BE2C (cell line): ENCODE results near the gene BRD3.
"Not testable (repeated sequence)": the region's sequence is repeated elsewhere in the genome, so short reads cannot be mapped to it uniquely, and the experiment has no call there.

Source experiments
- DNase-seq: peaks from one replicate; pipeline ENCODE4 v3.0.0-alpha.2; 2020
- H3K27me3 ChIP-seq: fragments of 250-450 bp; sonication (Bioruptor Pico); 2 replicates; pipeline ENCODE4 v1.5.1; 2020; ENCODE audit warnings: mild to moderate bottlenecking
- H3K36me3 ChIP-seq: fragments of 250-450 bp; sonication (Bioruptor Pico); 2 replicates; pipeline ENCODE4 v1.5.1; 2020; ENCODE audit warnings: mild to moderate bottlenecking
- H3K4me1 ChIP-seq: fragments of 250-450 bp; sonication (Bioruptor Pico); 2 replicates; pipeline ENCODE4 v1.5.1; 2020
- H3K4me3 ChIP-seq: 2 replicates; pipeline ENCODE4 v1.5.1; 2011; ENCODE audit warnings: low read depth, low read length
- H3K9me3 ChIP-seq: fragments of 250-450 bp; sonication (Bioruptor Pico); 2 replicates; pipeline ENCODE4 v1.5.1; 2020
- TF ChIP-seq, protein P1 (sequence below): IDR thresholded peaks from 2 replicates; pipeline ENCODE4 v1.5.1; 2012; ENCODE audit warnings: mild to moderate bottlenecking, low read depth, low read length

BRD3 gene

DNA sequence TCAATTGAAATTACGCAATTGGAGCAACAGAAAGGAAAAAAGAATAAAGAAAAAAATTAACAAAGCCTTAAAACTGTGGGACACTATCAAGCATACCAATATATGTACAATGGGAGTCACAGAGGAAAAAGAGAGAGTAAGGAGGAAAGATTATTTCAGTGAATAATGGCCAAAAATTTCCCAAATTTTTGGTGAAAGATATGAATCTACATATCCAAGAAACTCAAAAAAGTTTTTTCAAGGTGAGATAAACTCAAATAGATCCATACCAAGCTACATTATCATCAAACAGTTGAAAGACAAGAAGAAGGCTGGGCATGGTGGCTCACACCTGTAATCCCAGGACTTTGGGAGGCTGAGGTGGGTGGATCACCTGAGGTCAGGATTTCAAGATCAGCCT lies 8.8 kb upstream of the BRD3 start:
- H3K4me3 ChIP-seq = no peak overlapping the region
- no peaks in the 10 kb centered on the region for H3K27me3 ChIP-seq
- TF ChIP-seq, protein P1, sequence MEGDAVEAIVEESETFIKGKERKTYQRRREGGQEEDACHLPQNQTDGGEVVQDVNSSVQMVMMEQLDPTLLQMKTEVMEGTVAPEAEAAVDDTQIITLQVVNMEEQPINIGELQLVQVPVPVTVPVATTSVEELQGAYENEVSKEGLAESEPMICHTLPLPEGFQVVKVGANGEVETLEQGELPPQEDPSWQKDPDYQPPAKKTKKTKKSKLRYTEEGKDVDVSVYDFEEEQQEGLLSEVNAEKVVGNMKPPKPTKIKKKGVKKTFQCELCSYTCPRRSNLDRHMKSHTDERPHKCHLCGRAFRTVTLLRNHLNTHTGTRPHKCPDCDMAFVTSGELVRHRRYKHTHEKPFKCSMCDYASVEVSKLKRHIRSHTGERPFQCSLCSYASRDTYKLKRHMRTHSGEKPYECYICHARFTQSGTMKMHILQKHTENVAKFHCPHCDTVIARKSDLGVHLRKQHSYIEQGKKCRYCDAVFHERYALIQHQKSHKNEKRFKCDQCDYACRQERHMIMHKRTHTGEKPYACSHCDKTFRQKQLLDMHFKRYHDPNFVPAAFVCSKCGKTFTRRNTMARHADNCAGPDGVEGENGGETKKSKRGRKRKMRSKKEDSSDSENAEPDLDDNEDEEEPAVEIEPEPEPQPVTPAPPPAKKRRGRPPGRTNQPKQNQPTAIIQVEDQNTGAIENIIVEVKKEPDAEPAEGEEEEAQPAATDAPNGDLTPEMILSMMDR = no peak
- H3K4me1 ChIP-seq = no peaks in the 10 kb centered on the region
- no peaks in the 10 kb centered on the region for H3K36me3 ChIP-seq
- no peak for DNase-seq
- H3K9me3 ChIP-seq = no peaks in the 10 kb centered on the region; the same call in 1 of the 2 replicates

DNA sequence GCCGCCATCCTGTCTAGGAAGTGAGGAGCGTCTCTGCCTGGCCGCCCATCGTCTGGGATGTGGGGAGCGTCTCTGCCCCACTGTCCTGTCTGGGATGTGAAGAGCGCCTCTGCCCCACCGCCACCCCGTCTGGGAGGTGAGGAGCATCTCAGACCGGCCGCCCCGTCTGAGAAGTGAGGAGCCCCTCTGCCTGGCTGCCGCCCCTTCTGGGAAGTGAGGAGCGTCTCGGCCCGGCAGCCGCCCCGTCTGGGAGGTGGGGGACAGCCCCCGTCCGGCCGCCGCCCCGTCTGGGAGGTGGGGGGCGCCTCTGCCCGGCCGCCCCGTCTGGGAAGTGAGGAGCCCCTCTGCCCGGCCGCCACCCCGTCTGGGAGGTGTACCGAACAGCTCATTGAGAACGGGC lies 7.9 kb upstream of the BRD3 start:
- not testable (repeated sequence) for H3K36me3 ChIP-seq, H3K4me1 ChIP-seq, H3K4me3 ChIP-seq, H3K27me3 ChIP-seq, DNase-seq, H3K9me3 ChIP-seq

DNA sequence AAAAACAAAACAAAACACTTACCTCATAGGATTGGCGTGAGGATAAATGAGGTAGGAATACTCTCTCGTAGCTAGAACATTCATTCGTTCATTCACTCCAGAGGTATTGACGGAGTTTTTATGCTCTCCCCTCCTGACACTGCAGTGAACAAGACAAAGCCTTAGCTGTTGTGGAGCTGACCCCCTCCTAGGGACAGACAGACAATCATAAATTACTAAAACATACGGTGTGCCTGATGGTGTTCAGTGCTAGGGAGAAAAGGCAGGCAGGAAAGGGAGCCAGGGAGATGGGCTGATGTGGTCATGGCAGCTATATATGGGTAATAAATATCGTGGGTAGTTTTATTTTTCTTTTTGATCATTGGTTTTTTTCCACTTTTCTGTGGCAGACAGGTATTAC lies 5.7 kb upstream of the BRD3 start:
- Histone ChIP-seq H3K36me3 (no peaks in the 10 kb centered on the region), H3K4me3 (no peak overlapping the region), H3K27me3 (peaks cover 16% of the 10 kb centered on the region; the same call in 1 of the 2 replicates), H3K9me3 (no peaks in the 10 kb centered on the region), H3K4me1 (no peaks in the 10 kb centered on the region)
- TF ChIP-seq, protein P1 = no peak
- DNase-seq = no peak

DNA sequence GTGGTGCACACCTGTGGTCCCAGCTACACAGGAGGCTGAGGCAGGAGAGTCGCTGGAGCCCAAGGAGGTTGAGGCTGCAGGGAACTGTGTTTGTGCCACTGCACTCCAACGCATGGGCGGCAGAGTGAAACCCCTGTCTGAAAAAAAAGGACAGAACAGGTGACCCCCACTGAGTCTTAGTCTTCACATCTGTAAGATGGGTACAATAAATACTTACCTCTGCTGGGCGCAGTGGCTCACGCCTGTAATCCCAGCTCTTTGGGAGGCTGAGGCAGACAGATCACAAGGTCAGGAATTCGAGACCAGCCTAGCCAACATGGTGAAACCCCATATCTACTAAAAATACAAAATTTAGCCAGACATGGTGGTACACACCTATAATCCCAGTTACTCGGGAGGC lies 4.9 kb upstream of the BRD3 start:
- peaks cover 16% of the 10 kb centered on the region; the same call in 1 of the 2 replicates for H3K27me3 ChIP-seq
- H3K36me3 ChIP-seq, H3K9me3 ChIP-seq, DNase-seq, H3K4me3 ChIP-seq, H3K4me1 ChIP-seq: not testable (repeated sequence)

DNA sequence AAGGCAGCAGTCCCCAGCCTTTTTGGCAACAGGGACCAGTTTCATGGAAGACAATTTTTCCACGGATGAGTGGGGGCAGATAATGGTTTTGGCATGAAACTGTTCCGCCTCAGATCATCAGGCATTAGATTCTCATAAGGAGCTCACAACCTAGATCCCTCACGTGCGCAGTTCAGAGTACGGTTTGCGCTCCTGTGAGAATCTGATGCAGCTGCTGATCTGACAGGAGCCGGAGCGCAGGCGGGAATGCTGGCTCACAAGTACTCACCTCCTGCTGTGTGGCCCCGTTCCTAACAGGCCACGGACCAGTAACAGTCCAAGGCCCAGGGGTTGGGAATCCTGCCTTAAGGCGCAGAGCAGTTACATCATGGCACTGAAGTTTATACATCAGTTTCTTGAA lies 3.3 kb upstream of the BRD3 start:
- no peaks in the 10 kb centered on the region for H3K4me1 ChIP-seq
- no peaks in the 10 kb centered on the region for H3K9me3 ChIP-seq
- H3K4me3 ChIP-seq = no peak overlapping the region
- DNase-seq = no peak
- no peaks in the 10 kb centered on the region for H3K36me3 ChIP-seq
- H3K27me3 ChIP-seq = peaks cover 16% of the 10 kb centered on the region; the same call in 1 of the 2 replicates
- TF ChIP-seq, protein P1 = no peak

DNA sequence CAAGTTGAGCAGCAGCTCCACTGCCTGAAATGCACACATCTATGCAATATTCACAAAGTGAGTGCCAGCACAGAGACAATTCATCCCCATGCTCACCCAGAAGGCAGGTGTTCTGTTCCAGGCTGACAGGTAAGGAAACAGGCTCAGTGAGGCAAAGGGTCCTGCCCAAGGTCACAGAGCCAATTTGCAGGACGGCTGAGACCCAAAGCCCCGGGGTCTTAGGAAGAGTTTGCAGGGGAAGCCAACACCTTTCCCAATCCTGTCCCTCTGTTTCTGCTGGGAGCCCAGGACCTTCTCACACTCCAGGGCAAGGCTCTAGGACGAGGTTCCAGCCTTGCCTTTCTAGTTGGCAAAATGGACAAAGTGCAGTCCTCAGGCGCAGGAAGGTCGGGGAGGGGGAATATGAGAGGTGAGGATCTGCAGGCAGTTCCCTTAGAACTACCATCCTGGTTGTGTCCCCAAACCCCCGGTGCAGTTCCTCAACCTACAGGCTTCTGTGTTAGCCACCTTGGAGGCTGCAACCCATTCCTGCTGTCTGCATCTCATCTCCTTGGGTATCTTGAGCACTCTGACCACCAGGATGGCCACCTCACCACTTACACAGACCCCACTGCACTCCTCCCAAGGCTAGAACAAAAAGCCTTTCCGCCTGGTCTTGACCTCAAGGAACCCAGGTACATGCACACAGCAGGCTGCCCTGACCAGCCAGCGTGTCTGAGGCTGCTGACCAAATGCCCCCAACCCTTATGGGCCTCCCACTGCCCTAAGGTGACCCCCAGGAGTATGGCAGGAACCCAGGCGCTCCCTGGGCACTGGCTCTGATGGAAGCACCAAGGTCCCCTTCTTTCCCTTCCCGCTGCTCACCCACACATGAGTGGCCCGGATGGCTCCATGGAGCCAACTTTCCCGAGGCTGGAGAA lies 1.9 kb upstream of the BRD3 start:
- Histone ChIP-seq H3K27me3 (peaks cover 16% of the 10 kb centered on the region; the same call in 1 of the 2 replicates), H3K9me3 (no peaks in the 10 kb centered on the region), H3K36me3 (peaks cover 3% of the 10 kb centered on the region), H3K4me3 (peak overlapping the region; percentile 67; the same call in 1 of the 2 replicates), H3K4me1 (no peaks in the 10 kb centered on the region)
- TF ChIP-seq, protein P1 = no peak
- no peak for DNase-seq

DNA sequence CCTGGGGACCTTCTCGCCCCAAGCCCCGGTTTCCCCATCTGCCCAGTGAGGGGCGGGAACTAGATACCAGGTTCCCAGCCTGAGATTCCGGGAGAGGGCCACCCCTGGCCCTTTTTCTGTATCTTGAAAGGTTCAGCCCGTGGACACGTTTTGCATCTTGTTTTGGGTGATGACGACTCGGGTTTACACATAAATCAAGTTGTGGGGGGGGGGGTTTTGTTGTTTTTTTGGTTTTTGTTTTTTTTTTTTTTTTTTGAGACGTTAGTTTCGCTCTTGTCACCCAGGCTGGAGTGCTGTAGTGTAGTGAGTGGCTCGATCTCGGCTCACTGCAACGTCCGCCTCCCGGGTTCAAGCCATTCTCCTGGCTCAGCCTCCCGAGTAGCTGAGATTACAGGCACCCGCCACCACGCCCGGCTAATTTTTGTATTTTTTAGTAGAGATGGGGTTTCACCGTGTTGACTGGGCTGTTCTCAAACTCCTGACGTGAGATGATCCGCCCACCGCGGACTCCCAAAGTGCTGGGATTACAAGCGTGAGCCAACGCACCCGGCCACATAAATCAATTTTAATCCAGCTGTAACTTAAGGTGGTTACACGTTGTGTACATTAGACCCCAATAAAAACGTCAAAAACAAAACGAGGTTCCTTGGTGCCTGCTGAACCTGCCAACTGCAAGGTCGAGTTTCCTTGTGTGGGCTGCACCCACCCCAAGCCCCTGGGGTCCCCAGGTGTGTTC lies 1.1 kb upstream of the BRD3 start:
- H3K36me3 ChIP-seq = peaks cover 3% of the 10 kb centered on the region
- H3K4me3 ChIP-seq = peak overlapping the region; percentile 67
- H3K4me1 ChIP-seq = no peaks in the 10 kb centered on the region
- peaks cover 16% of the 10 kb centered on the region; the same call in 1 of the 2 replicates for H3K27me3 ChIP-seq
- H3K9me3 ChIP-seq = no peaks in the 10 kb centered on the region
- TF ChIP-seq, protein P1 = no peak
- no peak for DNase-seq
